8988T (cell line): ENCODE measurements around the gene TIPARP.
"Not testable (repeated sequence)": the region's sequence is repeated elsewhere in the genome, so short reads cannot be mapped to it uniquely, and the experiment has no call there.

Experiments used
- DNase-seq: peaks from one replicate; pipeline ENCODE4 v3.0.0; 2011

The TIPARP gene

GRCh38 chr3:156716105-156716862, 41.9 kb downstream of the TIPARP start:
- no peak for DNase-seq

DNA sequence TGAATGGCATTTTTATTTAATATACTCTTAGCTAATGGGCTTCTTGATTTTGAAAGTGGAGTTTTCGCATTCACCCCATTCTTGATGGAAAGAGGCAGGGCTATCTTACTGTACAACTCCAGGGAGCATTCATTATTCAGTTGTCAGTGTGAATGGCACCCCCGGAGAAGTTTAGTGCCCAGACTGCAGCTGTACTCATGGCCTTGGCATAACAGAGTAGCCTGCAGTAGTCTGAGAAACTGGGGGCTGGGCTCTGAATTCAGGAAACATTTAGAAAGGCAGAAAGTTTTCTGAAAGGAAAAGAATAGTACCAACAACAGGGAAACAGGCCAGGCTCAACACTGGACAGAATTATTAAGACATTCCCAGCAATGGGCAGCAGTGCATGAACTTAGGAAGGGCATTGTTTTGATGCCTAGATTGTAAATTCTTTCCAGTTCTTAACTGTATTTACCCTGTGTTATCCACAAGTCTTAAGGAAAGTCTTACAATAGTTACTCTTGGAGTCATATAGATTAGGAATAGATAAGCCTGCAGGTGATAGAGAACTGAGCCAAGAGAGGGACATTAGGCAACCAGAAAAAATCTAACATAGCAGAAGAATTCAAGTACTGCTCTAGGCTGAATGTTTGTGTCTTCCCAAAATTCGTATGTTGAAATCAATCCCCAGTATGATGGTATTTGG, 44.4 kb downstream of the TIPARP start:
- no peak for DNase-seq

DNA sequence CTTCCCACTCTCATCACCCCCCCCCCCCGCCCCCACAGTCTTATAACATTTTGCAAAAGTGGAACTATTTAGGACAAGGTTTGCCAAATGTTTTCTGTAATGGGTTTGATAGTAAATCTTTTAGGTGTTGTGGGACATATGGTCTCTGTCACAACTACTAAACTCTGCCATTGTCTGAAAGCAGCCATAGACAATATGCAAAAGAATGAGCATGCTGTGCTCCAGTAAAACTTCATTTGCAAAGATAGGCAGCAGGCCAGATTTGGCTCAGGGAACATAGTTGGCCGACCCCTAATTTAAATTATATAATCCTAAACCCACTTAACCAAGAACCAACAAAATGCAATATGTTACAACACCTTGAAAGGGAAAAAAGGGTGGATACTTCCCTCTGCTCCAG, 46.4 kb downstream of the TIPARP start:
- no peak for DNase-seq

- DNase-seq, result no peak
Observed at GRCh38 chr3:156721687-156722618, 47.6 kb downstream of the TIPARP start.

- DNase-seq, result no peak
Observed at GRCh38 chr3:156723182-156723619, 48.8 kb downstream of the TIPARP start.

GRCh38 chr3:156725682-156726081, 51.3 kb downstream of the TIPARP start:
- DNase-seq, result no peak

- DNase-seq, result no peak
Observed at GRCh38 chr3:156726456-156726855, 52.1 kb downstream of the TIPARP start.

DNA sequence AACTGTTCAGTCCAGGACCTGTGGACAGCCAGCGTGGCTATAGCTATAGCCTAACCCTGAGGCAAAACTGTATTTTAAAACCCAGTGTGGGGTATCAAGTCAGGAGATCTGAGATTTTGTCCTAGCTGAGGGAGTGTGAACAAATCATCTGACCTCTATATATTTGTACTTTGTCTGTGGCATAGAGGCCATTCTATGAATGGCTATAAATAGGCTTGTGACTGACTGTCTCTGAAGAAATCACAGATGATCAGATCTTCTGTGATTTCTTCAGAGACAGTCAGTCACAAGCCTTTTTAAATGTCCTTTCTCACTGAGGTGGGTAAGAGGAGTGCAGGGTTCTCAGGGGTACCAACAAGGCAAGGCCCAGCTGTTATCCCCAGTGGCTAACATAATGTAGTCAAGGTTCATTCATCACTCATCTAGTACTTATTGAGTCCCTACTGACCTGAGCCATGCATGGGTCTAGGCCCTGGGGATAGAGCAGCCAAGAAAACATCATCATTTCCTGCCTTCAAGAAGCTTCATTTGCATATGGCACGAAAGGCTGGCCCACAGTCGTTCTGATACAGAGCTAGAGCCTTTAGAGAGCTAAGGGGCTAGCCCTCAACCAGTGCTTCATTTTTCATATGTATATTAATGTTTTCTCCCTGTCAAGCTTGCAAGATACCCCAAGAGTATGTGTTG, 53.3 kb downstream of the TIPARP start:
- DNase-seq, result no peak

DNA sequence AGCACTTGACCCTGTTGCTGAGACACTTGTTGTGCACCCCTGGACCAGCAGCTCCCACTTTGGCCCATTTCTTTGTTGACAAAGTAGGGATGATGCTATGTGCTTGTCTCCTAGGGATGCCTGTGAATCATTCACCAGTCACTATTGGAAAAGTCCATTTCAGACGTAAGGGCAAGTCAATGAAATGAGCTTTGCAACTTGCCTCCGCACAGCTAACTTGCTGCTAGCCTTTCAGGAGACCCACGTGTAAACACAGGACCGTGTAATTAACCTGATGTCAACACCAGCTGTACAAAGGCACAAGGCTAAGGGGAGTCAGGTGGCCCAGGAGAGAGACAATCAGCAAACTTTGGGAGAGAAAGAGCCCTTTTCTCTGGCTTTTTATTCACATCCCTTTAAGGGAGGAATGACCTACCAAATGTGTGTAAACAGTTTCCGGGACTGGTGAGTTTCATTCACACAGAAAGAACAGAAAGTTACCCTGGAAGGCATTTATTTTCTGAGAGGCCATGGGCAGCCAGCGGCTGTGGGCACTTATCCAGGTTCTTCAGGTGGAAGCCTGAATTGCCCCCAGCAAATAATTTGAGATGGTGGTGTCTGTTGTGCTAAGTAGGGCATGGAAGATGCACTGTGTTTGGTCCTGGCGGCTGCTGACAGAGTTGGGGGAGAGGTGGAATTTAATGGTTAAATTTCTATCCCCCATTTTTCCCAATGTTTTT, 54.0 kb downstream of the TIPARP start:
- no peak for DNase-seq

DNA sequence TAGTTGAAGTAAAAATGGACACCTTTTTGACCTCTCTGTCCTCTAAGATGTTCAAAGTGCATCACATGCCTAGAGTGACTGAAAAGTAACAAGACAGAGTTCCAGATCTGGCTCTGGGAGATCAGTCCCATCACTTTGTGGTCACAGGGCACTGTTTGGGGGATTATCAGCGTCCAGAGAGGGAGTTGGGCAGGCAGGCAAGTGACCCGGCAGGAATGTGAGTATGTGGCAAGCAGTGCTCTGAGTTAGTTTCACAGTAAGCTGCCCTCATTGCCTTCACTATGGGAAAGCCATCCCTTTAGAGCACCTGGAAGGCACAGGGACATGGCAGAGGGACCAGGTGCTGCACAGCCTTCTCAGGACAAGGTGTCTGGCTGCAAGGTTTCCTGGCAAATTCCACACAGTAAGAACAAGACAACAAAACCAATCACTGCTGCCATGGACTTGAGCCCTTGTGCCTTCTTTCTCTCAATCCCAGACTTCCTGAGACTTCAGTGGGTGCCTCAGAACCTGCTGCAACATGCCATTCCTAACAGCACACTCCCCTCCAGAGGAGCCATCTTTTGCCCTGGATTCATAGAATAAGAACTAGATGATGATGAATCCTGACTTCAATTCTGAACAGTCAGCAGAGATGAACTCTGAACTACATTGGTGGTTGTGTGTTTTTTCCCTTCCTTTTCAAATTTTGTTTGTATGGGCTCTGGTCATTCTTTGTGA, 55.2 kb downstream of the TIPARP start:
- DNase-seq, result no peak

GRCh38 chr3:156731813-156732212, 57.4 kb downstream of the TIPARP start:
- DNase-seq, result no peak

DNA sequence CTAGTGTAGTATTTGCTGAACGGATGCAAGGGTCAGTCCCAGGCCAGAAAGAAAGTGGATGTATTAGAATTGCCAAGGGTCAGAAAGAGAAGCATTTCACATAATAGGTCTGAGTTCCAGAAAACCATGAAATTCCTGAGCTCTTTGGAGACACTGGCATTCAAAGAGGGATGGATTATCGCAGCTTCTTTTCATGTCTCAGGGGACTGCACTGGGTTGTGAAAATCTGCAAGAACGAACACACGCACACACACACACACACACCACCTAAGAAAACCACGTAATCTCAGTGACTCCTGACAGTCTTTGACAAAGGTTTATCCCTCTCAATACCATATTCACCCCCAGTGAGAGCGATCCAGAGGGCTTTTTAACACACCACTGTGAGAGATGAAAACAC, 57.9 kb downstream of the TIPARP start:
- DNase-seq, result no peak

DNA sequence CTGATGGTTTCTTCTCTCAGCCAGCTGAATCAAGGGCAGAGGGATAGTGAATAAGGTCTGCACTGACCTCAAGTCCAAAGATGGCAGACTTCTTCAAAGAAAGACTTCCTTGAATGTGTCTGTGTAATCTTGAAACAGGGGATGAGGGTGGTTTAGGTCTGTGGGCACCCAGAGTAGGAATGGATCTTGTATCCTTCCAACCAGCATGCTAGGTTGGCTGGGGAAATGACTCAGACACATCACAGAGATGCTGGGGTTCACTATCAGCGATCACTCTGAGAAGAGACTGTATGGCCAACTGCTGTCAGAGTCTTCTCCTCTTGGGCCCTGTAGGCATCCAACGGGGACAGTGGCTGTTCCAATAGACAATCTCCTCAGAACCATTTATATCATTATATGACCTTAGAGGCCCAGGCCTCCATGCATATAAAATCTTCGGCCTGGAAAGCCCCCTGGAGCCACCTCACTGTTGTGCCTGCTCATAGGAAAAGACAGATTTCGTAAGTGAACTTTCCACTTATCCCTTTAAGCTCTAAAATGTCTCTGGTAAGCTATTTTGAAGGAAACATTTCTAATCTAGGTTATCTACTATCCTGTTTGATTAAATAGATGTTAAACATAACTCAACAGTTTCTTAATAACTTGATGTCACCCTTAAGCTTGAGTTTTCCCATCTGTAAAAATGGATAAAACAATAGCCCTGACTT, 58.5 kb downstream of the TIPARP start:
- no peak for DNase-seq

DNA sequence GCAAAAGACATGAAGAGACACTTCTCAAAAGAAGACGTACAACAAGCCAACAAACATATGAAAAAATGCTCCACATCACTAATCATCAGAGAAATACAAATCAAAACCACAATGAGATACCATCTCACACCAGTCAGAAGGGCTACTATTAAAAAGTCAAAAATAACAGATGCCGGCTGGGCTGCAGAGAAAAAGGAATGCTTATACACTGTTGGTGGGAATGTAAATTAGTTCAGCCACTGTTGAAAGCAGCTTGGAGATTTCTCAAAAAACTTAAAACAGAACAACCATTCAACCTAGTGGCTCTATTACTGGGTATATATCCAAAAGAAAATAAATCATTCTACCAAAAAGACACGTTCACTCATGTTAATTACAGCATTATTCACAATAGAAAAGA, 60.3 kb downstream of the TIPARP start:
- not testable (repeated sequence) for DNase-seq

GRCh38 chr3:156735471-156735870, 61.1 kb downstream of the TIPARP start:
- DNase-seq, result no peak

DNA sequence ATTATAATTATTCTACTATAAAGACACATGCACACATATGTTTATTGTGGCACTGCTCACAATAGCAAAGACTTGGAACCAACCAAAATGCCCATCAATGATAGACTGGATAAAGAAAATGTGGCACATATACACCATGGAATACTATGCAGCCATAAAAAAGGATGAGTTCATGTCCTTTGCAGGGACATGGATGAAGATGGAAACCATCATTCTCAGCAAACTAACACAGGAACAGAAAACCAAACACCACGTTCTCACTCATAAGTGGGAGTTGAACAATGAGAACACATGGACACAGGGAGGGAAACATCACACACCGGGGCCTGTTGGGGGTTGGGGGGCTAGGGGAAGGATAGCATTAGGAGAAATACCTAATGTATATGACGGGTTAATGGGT, 62.7 kb downstream of the TIPARP start:
- not testable (repeated sequence) for DNase-seq

DNA sequence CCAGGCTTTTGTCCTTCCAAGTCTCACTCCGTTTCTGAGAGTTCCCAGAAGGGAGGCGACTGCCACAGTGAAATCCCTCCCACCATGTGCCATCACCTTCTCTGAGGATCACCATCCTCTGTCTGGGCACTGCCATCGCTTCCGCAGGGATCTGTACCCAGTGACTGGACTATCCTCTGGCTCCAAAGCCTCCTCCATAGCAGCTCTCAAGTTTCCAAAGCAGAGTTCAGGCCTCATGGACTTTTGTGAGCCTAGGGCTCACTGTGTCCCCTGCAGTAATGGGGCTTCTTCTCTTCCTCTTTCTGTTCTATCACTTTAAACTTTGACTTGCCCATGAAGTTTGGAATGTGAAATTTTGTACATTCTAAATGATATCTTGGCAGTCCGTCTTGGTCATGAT, 63.9 kb downstream of the TIPARP start:
- DNase-seq, result no peak

GRCh38 chr3:156739976-156740375, 65.6 kb downstream of the TIPARP start:
- no peak for DNase-seq

- DNase-seq, result not testable (repeated sequence)
Observed at GRCh38 chr3:156740581-156740980, 66.2 kb downstream of the TIPARP start.

DNA sequence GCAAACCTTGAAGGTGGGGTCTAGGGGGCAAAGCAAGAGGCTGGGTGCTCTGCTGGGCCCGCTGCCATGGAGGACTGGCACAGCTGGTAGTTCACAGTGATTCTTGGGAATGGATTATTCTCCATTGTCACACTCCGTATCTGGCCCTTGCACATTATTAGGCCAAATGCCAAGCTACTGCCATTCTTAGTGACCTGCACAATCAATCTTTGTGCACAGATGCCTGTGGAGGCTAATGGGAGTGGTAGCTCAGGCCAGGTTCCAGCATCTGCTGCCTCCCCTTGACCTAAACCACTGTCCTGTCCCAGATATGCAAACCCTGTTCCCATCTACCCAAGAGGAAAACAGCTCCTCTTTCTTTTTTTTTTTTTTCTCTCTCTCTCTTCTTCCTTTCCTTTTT, 67.5 kb downstream of the TIPARP start:
- DNase-seq, result no peak

GRCh38 chr3:156742401-156742800, 68.0 kb downstream of the TIPARP start:
- no peak for DNase-seq
